Measurements from ENCODE around the gene MGAT4A.

GRCh38 chr2:98746426-98746825 is 15.5 kb upstream of the MGAT4A start:
- TF ChIP-seq EZH2 (optimal IDR thresholded peaks at IDR 0.05; ENCODE audit: low read depth, low read length) = no peak
- no peak for TF ChIP-seq CTCF (IDR thresholded peaks at IDR 0.05; ENCODE audit: low read length)

All from MM.1S (cell line).